ENCODE results near the gene FBXO40. TPM values are rescaled to one million over a fixed set of nuclear protein-coding genes. Genes with fewer than 3 reads are reported as not detected.

Gene FBXO40
- polyA plus RNA-seq, 1 experiment, result not detected

DNA sequence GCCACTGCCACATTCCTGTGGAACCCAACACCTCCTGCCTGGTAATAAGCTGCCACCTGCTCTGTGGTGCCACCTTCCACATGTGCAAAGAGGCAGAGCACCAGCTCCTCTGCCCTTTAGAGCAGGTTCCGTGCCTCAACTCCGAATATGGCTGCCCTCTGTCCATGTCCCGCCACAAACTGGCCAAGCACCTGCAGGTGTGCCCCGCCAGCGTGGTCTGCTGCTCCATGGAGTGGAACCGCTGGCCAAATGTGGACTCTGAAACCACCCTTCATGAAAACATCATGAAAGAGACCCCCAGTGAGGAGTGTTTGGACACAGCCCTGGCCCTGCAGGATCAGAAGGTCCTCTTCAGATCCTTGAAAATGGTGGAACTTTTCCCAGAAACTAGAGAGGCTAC lies 28.3 kb downstream of the FBXO40 start:
- H3K27ac ChIP-seq (ENCODE audit: low read depth, low read length), result no peak overlapping the region
- no peaks in the 10 kb centered on the region; the same call in 1 of the 2 replicates for H3K9me3 ChIP-seq (ENCODE audit: control insufficient read depth, insufficient read depth, low read length)
- no peak for DNase-seq (ENCODE audit: low read depth, low spot score)
- ChIA-PET POLR2A (no interaction called here), CTCF (no interaction called here)
- H3K27me3 ChIP-seq (ENCODE audit: control insufficient read depth, insufficient read depth, low read length), result no peaks in the 10 kb centered on the region
- TF ChIP-seq, protein P1, sequence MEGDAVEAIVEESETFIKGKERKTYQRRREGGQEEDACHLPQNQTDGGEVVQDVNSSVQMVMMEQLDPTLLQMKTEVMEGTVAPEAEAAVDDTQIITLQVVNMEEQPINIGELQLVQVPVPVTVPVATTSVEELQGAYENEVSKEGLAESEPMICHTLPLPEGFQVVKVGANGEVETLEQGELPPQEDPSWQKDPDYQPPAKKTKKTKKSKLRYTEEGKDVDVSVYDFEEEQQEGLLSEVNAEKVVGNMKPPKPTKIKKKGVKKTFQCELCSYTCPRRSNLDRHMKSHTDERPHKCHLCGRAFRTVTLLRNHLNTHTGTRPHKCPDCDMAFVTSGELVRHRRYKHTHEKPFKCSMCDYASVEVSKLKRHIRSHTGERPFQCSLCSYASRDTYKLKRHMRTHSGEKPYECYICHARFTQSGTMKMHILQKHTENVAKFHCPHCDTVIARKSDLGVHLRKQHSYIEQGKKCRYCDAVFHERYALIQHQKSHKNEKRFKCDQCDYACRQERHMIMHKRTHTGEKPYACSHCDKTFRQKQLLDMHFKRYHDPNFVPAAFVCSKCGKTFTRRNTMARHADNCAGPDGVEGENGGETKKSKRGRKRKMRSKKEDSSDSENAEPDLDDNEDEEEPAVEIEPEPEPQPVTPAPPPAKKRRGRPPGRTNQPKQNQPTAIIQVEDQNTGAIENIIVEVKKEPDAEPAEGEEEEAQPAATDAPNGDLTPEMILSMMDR (IDR thresholded peaks at IDR 0.05; ENCODE audit: low read depth, low read length), result no peak
- H3K4me3 ChIP-seq (ENCODE audit: low read depth, low read length), result no peak overlapping the region

DNA sequence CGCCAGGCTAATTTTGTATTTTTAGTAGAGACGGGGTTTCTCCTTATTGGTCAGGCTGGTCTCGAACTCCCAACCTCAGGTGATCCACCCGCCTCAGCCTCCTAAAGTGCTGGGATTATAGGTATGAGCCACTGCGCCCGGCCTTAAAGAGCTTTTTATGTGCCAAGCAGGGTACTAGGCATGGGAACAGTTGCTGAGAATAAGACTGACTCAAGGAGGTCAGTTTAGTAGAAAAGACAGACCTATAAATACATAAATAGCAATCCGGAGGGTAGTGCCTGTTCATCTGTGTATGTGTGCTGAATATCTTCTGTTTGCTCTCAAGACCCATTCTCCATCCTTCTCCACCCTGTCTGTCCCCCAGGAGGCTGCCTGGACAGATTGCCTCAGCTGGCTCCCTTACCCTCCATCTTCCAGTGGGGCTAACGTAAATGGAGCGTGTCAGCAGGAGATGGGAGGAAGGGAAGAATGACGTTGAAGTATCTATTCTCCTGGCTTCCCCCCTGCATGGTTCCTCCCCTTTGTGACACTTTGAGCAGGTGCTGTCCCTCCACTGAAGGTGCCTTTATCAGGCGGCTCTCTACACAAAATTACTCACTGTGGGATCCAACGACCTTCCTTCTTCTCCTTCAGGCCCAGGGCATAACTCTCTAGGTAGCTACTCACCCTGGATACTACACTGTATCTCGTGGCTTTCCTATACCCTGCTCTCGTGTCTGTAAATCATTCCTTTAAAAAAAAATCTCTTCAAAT lies 31.1 kb downstream of the FBXO40 start:
- Histone ChIP-seq H3K27me3 (ENCODE audit: control insufficient read depth, insufficient read depth, low read length) (no peaks in the 10 kb centered on the region), H3K4me3 (ENCODE audit: low read depth, low read length) (no peak overlapping the region), H3K9me3 (ENCODE audit: control insufficient read depth, insufficient read depth, low read length) (no peaks in the 10 kb centered on the region; the same call in 1 of the 2 replicates), H3K27ac (ENCODE audit: low read depth, low read length) (no peak overlapping the region)
- ChIA-PET CTCF (no interaction called here), POLR2A (no interaction called here)
- TF ChIP-seq, protein P1 (IDR thresholded peaks at IDR 0.05; ENCODE audit: low read depth, low read length), result no peak
- DNase-seq (ENCODE audit: low read depth, low spot score), result no peak

DNA sequence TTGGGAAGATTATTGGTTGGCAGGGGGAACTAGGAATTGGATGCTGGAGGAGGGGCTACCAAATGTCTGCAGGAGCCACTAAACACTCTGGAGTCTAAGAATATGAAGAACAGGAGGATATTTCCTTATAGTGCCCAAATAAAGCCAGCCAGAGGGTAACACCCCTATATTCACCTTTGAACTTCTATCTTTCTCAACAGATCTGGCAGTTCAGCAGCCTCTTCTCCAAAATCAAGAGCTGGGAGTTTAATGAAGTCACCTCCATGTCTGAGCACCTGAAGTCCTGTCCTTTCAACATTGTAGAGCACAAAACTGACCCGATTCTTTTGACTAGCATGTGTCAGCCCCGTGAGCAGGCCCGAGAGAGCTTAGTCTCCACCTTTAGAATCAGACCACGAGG lies 33.3 kb downstream of the FBXO40 start:
- ChIA-PET POLR2A (no interaction called here), CTCF (no interaction called here)
- TF ChIP-seq, protein P1 (IDR thresholded peaks at IDR 0.05; ENCODE audit: low read depth, low read length), result no peak
- Histone ChIP-seq H3K4me3 (ENCODE audit: low read depth, low read length) (no peak overlapping the region), H3K27ac (ENCODE audit: low read depth, low read length) (no peak overlapping the region), H3K27me3 (ENCODE audit: control insufficient read depth, insufficient read depth, low read length) (no peaks in the 10 kb centered on the region), H3K9me3 (ENCODE audit: control insufficient read depth, insufficient read depth, low read length) (no peaks in the 10 kb centered on the region; the same call in 1 of the 2 replicates)
- no peak for DNase-seq (ENCODE audit: low read depth, low spot score)

DNA sequence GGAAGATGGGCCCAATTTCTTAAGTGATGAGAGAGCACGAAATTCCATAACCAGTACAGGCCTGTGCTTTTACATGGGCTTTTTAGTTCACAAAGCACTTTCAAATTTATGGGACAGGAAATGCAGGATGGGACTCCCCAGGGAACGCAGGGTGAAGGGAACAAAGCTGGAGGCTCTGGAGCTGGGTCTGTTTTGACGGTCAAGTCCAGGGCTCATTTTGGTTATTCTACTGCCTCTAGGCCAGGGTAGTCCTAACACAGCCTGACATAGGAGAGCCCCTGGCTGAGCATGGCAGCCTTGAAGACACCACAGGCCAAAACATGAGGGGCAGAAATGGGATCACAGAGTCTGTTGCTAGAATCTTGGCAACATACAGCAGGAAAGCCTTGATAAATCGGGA lies 34.0 kb downstream of the FBXO40 start:
- no peak overlapping the region for H3K27ac ChIP-seq (ENCODE audit: low read depth, low read length)
- no peaks in the 10 kb centered on the region for H3K27me3 ChIP-seq (ENCODE audit: control insufficient read depth, insufficient read depth, low read length)
- H3K9me3 ChIP-seq (ENCODE audit: control insufficient read depth, insufficient read depth, low read length), result no peaks in the 10 kb centered on the region
- H3K4me3 ChIP-seq (ENCODE audit: low read depth, low read length), result no peak overlapping the region
- CTCF ChIA-PET, result no interaction called here
- POLR2A ChIA-PET, result no interaction called here
- TF ChIP-seq, protein P1 (IDR thresholded peaks at IDR 0.05; ENCODE audit: low read depth, low read length), result no peak
- DNase-seq (ENCODE audit: low read depth, low spot score), result no peak

DNA sequence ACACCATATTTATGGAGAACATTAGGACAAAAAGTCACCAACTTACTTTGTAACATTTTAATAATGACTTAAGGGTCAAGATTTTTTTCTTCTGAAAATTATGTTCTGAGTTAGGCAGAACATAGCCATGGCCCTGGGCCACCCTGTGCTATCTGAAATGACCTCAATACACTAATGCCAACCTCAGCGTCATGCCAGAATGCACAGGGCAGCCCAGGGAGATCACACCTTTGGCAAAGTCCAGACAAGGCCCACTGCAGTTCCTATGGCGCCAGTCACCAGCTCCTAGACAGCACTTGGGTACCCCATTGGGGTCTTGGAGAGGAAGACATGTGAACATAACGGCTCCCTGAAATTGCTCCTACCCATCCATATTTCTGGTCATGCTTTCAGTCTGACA lies 34.4 kb downstream of the FBXO40 start:
- H3K27me3 ChIP-seq (ENCODE audit: control insufficient read depth, insufficient read depth, low read length), result no peaks in the 10 kb centered on the region
- ChIA-PET POLR2A (no interaction called here), CTCF (no interaction called here)
- TF ChIP-seq, protein P1 (IDR thresholded peaks at IDR 0.05; ENCODE audit: low read depth, low read length), result no peak
- no peak overlapping the region for H3K27ac ChIP-seq (ENCODE audit: low read depth, low read length)
- H3K4me3 ChIP-seq (ENCODE audit: low read depth, low read length), result no peak overlapping the region
- no peaks in the 10 kb centered on the region for H3K9me3 ChIP-seq (ENCODE audit: control insufficient read depth, insufficient read depth, low read length)
- no peak for DNase-seq (ENCODE audit: low read depth, low spot score)

Measured in AG04450 (cell line).